ENCODE data around the gene SLC4A3.

The SLC4A3 gene

DNA sequence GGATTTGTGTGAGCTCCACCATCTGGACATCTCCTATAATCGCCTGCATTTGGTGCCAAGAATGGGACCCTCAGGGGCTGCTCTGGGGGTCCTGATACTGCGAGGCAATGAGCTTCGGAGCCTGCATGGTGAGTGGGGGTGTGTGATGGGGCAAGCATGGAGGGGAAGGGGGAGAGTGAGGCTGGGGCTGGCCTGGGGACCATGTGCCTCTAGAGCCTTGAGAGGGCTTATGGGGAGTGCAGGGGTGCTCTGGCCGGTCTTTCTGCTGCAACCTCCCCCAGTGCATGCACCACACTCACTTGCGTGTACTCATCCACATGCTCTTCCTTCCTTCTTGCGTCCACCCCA is 21.8 kb upstream of the SLC4A3 start:
- no peaks in the 10 kb centered on the region for H3K9me3 ChIP-seq (ENCODE audit: control extremely low read depth in 1 of 5, control insufficient read depth in 4 of 5, insufficient read depth in 2 of 5, low read depth in 1 of 5, low read length in 4 of 5)
- ChIA-PET CTCF (interaction anchor here (1.0 to 1.6 kb wide), 2 partner anchors 12 to 64 kb away, joined by 4 to 5 read pairs; no protein-coding TSS in a partner anchor), POLR2A (no interaction called here)
- 100% methylated on average over 5 of the region's 6 CpGs for WGBS (ENCODE audit: insufficient coverage)
- peaks cover 9 to 74% (median 51%) of the 10 kb centered on the region in 4 experiments for H3K36me3 ChIP-seq (ENCODE audit: control insufficient read depth in 4 of 4, insufficient read depth in 4 of 4, low read length in 3 of 4)
- peaks cover 5 to 21% (median 7%) of the 10 kb centered on the region in 4 experiments for H3K4me1 ChIP-seq (ENCODE audit: control extremely low read depth in 1 of 4, control insufficient read depth in 4 of 4, insufficient read depth in 4 of 4, low read length in 3 of 4)
- H3K27ac ChIP-seq (ENCODE audit: insufficient read depth in 1 of 2, low read depth in 1 of 2, low read length in 2 of 2, poor library complexity in 1 of 2, severe bottlenecking in 2 of 2) = no peak overlapping the region
- DNase-seq = no peak
- H3K4me3 ChIP-seq (ENCODE audit: control insufficient read depth in 1 of 7, extremely low read depth in 1 of 7, insufficient read depth in 4 of 7, low read depth in 2 of 7, low read length in 6 of 7) = no peak overlapping the region
- H3K27me3 ChIP-seq (replicated peaks in 2 of 5; ENCODE audit: control insufficient read depth in 4 of 5, insufficient read depth in 5 of 5, low read length in 4 of 5) = no peaks in the 10 kb centered on the region

DNA sequence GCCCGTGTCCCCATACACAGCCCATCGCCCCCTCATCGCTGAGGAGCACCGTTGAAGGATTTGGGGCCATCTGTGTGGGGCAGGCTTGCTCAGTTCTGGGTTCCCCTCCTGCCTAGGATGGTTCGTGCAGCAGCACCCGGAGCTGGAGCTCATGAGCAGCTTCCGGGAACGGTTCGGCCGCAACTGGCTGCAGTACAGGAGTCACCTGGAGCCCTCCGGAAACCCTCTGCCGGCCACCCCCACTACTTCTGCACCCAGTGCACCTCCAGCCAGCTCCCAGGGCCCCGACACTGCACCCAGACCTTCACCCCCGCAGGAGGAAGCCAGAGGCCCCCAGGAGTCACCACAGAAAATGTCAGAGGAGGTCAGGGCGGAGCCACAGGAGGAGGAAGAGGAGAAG is 19.5 kb upstream of the SLC4A3 start:
- no peak overlapping the region for H3K27ac ChIP-seq (ENCODE audit: insufficient read depth in 1 of 2, low read depth in 1 of 2, low read length in 2 of 2, poor library complexity in 1 of 2, severe bottlenecking in 2 of 2)
- POLR2A ChIA-PET = interaction anchor here (0.7 kb wide), 1 partner anchor 1895 kb away, joined by 3 read pairs; no protein-coding TSS in a partner anchor
- H3K9me3 ChIP-seq (ENCODE audit: control extremely low read depth in 1 of 5, control insufficient read depth in 4 of 5, insufficient read depth in 2 of 5, low read depth in 1 of 5, low read length in 4 of 5) = no peaks in the 10 kb centered on the region
- peaks cover 3 to 69% (median 46%) of the 10 kb centered on the region in 4 experiments for H3K36me3 ChIP-seq (ENCODE audit: control insufficient read depth in 4 of 4, insufficient read depth in 4 of 4, low read length in 3 of 4)
- peaks cover 5 to 28% (median 14%) of the 10 kb centered on the region in 4 experiments for H3K4me1 ChIP-seq (ENCODE audit: control extremely low read depth in 1 of 4, control insufficient read depth in 4 of 4, insufficient read depth in 4 of 4, low read length in 3 of 4)
- CTCF ChIA-PET = interaction anchor here (1.2 to 1.9 kb wide), 2 partner anchors 12 to 48 kb away, joined by 3 to 7 read pairs; no protein-coding TSS in a partner anchor
- no peak for DNase-seq
- H3K27me3 ChIP-seq (replicated peaks in 2 of 5; ENCODE audit: control insufficient read depth in 4 of 5, insufficient read depth in 5 of 5, low read length in 4 of 5) = no peaks in the 10 kb centered on the region
- no peak overlapping the region for H3K4me3 ChIP-seq (ENCODE audit: control insufficient read depth in 1 of 7, extremely low read depth in 1 of 7, insufficient read depth in 4 of 7, low read depth in 2 of 7, low read length in 6 of 7)
- WGBS (ENCODE audit: insufficient coverage) = 92% methylated on average over 7 of the region's 15 CpGs

GRCh38 chr2:219608399-219608964 is 18.9 kb upstream of the SLC4A3 start:
- H3K36me3 ChIP-seq (ENCODE audit: control insufficient read depth in 4 of 4, insufficient read depth in 4 of 4, low read length in 3 of 4) = peaks cover 3 to 69% (median 46%) of the 10 kb centered on the region in 4 experiments
- CTCF ChIA-PET = interaction anchor here (1.2 to 1.9 kb wide), 2 partner anchors 12 to 49 kb away, joined by 3 to 7 read pairs; no protein-coding TSS in a partner anchor

GRCh38 chr2:219609149-219609750 is 18.2 kb upstream of the SLC4A3 start:
- ChIA-PET CTCF (no interaction called here), POLR2A (no interaction called here)
- DNase-seq = no peak
- whole genome bisulfite sequencing (ENCODE audit: insufficient coverage) = 98% methylated on average over 11 of the region's 13 CpGs
- H3K27me3 ChIP-seq (replicated peaks in 2 of 5; ENCODE audit: control insufficient read depth in 4 of 5, insufficient read depth in 5 of 5, low read length in 4 of 5) = no peaks in the 10 kb centered on the region
- peaks cover 2 to 22% (median 10%) of the 10 kb centered on the region in 4 experiments for H3K4me1 ChIP-seq (ENCODE audit: control extremely low read depth in 1 of 4, control insufficient read depth in 4 of 4, insufficient read depth in 4 of 4, low read length in 3 of 4)
- no peak overlapping the region for H3K4me3 ChIP-seq (ENCODE audit: control insufficient read depth in 1 of 7, extremely low read depth in 1 of 7, insufficient read depth in 4 of 7, low read depth in 2 of 7, low read length in 6 of 7)
- no peak overlapping the region for H3K27ac ChIP-seq (ENCODE audit: insufficient read depth in 1 of 2, low read depth in 1 of 2, low read length in 2 of 2, poor library complexity in 1 of 2, severe bottlenecking in 2 of 2)
- H3K9me3 ChIP-seq (ENCODE audit: control extremely low read depth in 1 of 5, control insufficient read depth in 4 of 5, insufficient read depth in 2 of 5, low read depth in 1 of 5, low read length in 4 of 5) = no peaks in the 10 kb centered on the region
- H3K36me3 ChIP-seq (ENCODE audit: control insufficient read depth in 4 of 4, insufficient read depth in 4 of 4, low read length in 3 of 4) = peaks cover 3 to 73% (median 47%) of the 10 kb centered on the region in 4 experiments

More at GRCh38 chr2:219608399-219608964, 18.9 kb upstream of the SLC4A3 start:
- H3K9me3 ChIP-seq (ENCODE audit: control extremely low read depth in 1 of 5, control insufficient read depth in 4 of 5, insufficient read depth in 2 of 5, low read depth in 1 of 5, low read length in 4 of 5) = no peaks in the 10 kb centered on the region
- no peaks in the 10 kb centered on the region for H3K27me3 ChIP-seq (replicated peaks in 2 of 5; ENCODE audit: control insufficient read depth in 4 of 5, insufficient read depth in 5 of 5, low read length in 4 of 5)
- no peak overlapping the region for H3K4me3 ChIP-seq (ENCODE audit: control insufficient read depth in 1 of 7, extremely low read depth in 1 of 7, insufficient read depth in 4 of 7, low read depth in 2 of 7, low read length in 6 of 7)
- H3K27ac ChIP-seq (ENCODE audit: insufficient read depth in 1 of 2, low read depth in 1 of 2, low read length in 2 of 2, poor library complexity in 1 of 2, severe bottlenecking in 2 of 2) = no peak overlapping the region
- no peak for DNase-seq
- 95% methylated on average over 6 of the region's 15 CpGs for WGBS (ENCODE audit: insufficient coverage)
- H3K4me1 ChIP-seq (ENCODE audit: control extremely low read depth in 1 of 4, control insufficient read depth in 4 of 4, insufficient read depth in 4 of 4, low read length in 3 of 4) = peaks cover 5 to 29% (median 15%) of the 10 kb centered on the region in 4 experiments
- POLR2A ChIA-PET = no interaction called here

DNA sequence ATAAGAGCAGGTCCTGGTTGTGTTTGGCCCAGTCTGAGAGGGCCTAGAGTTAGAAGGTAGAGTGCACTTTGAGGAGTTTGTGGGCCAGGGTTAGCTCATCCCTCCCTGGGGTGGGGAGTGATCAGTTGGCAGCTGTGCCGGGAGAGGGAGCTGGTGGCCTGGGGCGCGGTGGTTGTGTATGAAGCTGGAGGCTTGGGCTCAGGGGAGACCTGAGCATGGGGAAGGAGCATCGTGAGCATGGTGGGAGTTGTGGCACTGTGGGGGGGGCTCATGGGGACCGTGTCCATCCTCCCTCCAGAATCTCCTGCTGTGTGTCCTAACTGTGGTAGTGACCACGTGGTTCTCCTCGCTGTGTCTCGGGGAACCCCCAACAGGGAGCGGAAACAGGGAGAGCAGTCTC is 16.1 kb upstream of the SLC4A3 start:
- H3K4me3 ChIP-seq (ENCODE audit: control insufficient read depth in 1 of 7, extremely low read depth in 1 of 7, insufficient read depth in 4 of 7, low read depth in 2 of 7, low read length in 6 of 7) = no peak overlapping the region
- POLR2A ChIA-PET = no interaction called here
- no peak overlapping the region for H3K27ac ChIP-seq (ENCODE audit: insufficient read depth in 1 of 2, low read depth in 1 of 2, low read length in 2 of 2, poor library complexity in 1 of 2, severe bottlenecking in 2 of 2)
- no peak for DNase-seq
- H3K4me1 ChIP-seq (ENCODE audit: control extremely low read depth in 1 of 4, control insufficient read depth in 4 of 4, insufficient read depth in 4 of 4, low read length in 3 of 4) = peaks cover 0 to 18% (median 10%) of the 10 kb centered on the region in 4 experiments
- 98% methylated on average over 9 of the region's 9 CpGs for WGBS (ENCODE audit: insufficient coverage)
- H3K36me3 ChIP-seq (ENCODE audit: control insufficient read depth in 4 of 4, insufficient read depth in 4 of 4, low read length in 3 of 4) = peaks cover 7 to 75% (median 52%) of the 10 kb centered on the region in 4 experiments
- no peaks in the 10 kb centered on the region for H3K9me3 ChIP-seq (ENCODE audit: control extremely low read depth in 1 of 5, control insufficient read depth in 4 of 5, insufficient read depth in 2 of 5, low read depth in 1 of 5, low read length in 4 of 5)
- CTCF ChIA-PET = interaction anchor here (1.3 to 1.4 kb wide), 3 partner anchors 9 to 51 kb away, joined by 3 to 5 read pairs (median 4); no protein-coding TSS in a partner anchor
- no peaks in the 10 kb centered on the region for H3K27me3 ChIP-seq (replicated peaks in 2 of 5; ENCODE audit: control insufficient read depth in 4 of 5, insufficient read depth in 5 of 5, low read length in 4 of 5)

DNA sequence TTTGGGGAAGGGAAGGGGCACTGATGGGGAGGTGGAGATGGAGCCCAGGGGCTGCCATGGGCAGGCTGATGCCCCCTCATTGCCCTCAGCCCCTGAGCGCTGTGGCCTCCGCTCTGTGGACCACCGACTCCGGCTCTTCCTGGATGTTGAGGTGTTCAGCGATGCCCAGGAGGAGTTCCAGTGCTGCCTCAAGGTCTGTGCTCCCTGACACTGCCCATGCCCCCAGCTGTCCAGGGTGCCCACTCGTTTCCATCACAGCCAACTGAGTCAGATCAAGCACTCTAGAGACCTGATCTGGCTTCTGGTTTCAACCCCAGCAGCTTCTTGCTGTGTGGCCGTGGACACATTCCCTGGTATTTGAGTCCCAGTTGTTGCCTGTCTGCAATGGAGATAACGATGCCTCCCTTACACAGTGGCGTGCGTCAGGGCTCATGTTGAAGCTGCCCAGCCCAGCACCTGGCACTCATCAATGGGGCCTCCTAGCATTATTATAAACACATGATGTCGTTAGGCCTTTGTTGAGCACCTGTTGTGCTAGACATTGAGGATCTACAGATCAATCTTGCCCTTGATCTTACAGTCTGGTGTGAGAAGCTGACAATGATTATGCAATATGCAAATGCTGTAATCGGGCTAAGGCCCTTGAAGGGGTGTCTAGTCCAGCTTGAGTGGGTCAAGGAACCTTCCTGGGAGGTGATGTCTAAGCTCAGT is 15.4 kb upstream of the SLC4A3 start:
- Histone ChIP-seq H3K27me3 (replicated peaks in 2 of 5; ENCODE audit: control insufficient read depth in 4 of 5, insufficient read depth in 5 of 5, low read length in 4 of 5) (no peaks in the 10 kb centered on the region), H3K9me3 (ENCODE audit: control extremely low read depth in 1 of 5, control insufficient read depth in 4 of 5, insufficient read depth in 2 of 5, low read depth in 1 of 5, low read length in 4 of 5) (no peaks in the 10 kb centered on the region), H3K36me3 (ENCODE audit: control insufficient read depth in 4 of 4, insufficient read depth in 4 of 4, low read length in 3 of 4) (peaks cover 7 to 69% (median 49%) of the 10 kb centered on the region in 4 experiments), H3K27ac (ENCODE audit: insufficient read depth in 1 of 2, low read depth in 1 of 2, low read length in 2 of 2, poor library complexity in 1 of 2, severe bottlenecking in 2 of 2) (no peak overlapping the region), H3K4me3 (ENCODE audit: control insufficient read depth in 1 of 7, extremely low read depth in 1 of 7, insufficient read depth in 4 of 7, low read depth in 2 of 7, low read length in 6 of 7) (no peak overlapping the region), H3K4me1 (ENCODE audit: control extremely low read depth in 1 of 4, control insufficient read depth in 4 of 4, insufficient read depth in 4 of 4, low read length in 3 of 4) (peaks cover 0 to 18% (median 10%) of the 10 kb centered on the region in 4 experiments)
- ChIA-PET POLR2A (no interaction called here), CTCF (interaction anchor here (0.7 to 1.4 kb wide), 4 partner anchors 8 to 71 kb away, joined by 3 to 5 read pairs (median 4); no protein-coding TSS in a partner anchor)
- 90% methylated on average over 12 of the region's 12 CpGs for WGBS (ENCODE audit: insufficient coverage)
- no peak for DNase-seq
